CD14-positive monocyte (primary cell): ENCODE results near the gene ZDBF2. TPM values are rescaled to one million over a fixed set of nuclear protein-coding genes. Genes with fewer than 3 reads are reported as not detected.

Experiments used
- DNase-seq, 3 donors: peaks; one replicate each; pipeline ENCODE4 v3.0.0-alpha.2; 2011 to 2022
- H2AFZ ChIP-seq: 2 replicates; pipeline ENCODE4 v1.6.0; 2012; ENCODE audit warnings: mild to moderate bottlenecking, low read depth, low read length, inconsistent platforms; ENCODE audit not compliant: insufficient read depth, poor library complexity, severe bottlenecking
- H3K27ac ChIP-seq, 2 donors: 1 replicate in 1 of 2; 2 replicates in 1 of 2; pipeline ENCODE4 v1.5.1; 2012 to 2013; ENCODE audit warnings: low read length in 2 of 2, control low read depth in 1 of 2, inconsistent platforms in 1 of 2, low read depth in 1 of 2, mild to moderate bottlenecking in 1 of 2
- H3K27me3 ChIP-seq, 2 donors: one replicate each; pipeline versions ENCODE4 v1.6.0 to v1.6.1; 2011 to 2013; ENCODE audit warnings: low read length in 2 of 2; ENCODE audit not compliant: control insufficient read depth in 2 of 2, insufficient read depth in 2 of 2
- H3K36me3 ChIP-seq, 2 donors: replicated peaks in 1 of 2; 1 replicate in 1 of 2; 2 replicates in 1 of 2; pipeline versions ENCODE4 v1.5.1 to v1.6.1; 2012 to 2013; ENCODE audit warnings: low read length in 2 of 2, control low read depth in 1 of 2, inconsistent platforms in 1 of 2, mild to moderate bottlenecking in 1 of 2; ENCODE audit not compliant: insufficient read depth in 2 of 2, control insufficient read depth in 1 of 2
- H3K4me1 ChIP-seq, 2 donors: 1 replicate in 1 of 2; 2 replicates in 1 of 2; pipeline versions ENCODE4 v1.5.1 to v1.6.1; 2012 to 2013; ENCODE audit warnings: low read length in 2 of 2, control low read depth in 1 of 2, inconsistent platforms in 1 of 2, mild to moderate bottlenecking in 1 of 2, moderate library complexity in 1 of 2; ENCODE audit not compliant: insufficient read depth in 2 of 2, control insufficient read depth in 1 of 2
- H3K4me2 ChIP-seq: replicated peaks from 2 replicates; pipeline ENCODE3; 2012; ENCODE audit warnings: low read length, moderate library complexity, mild to moderate bottlenecking; ENCODE audit not compliant: poor library complexity, severe bottlenecking; ENCODE audit errors: extremely low read depth
- H3K4me3 ChIP-seq, 3 experiments: fragments of 200-600 bp in 1 of 3; sonication (generic) in 1 of 3; replicated peaks in 1 of 3; 1 replicate in 2 of 3; 2 replicates in 1 of 3; pipeline ENCODE4 v1.5.1; 2011 to 2013; ENCODE audit warnings: low read length in 3 of 3, mild to moderate bottlenecking in 3 of 3, control low read depth in 2 of 3, low read depth in 2 of 3, inconsistent platforms in 1 of 3, moderate library complexity in 1 of 3
- H3K79me2 ChIP-seq: 2 replicates; pipeline ENCODE4 v1.6.0; 2012; ENCODE audit warnings: mild to moderate bottlenecking, control low read depth, inconsistent platforms, low read length, moderate library complexity; ENCODE audit not compliant: insufficient read depth
- H3K9ac ChIP-seq: 2 replicates; pipeline ENCODE4 v1.6.0; 2017; ENCODE audit warnings: low read length, mild to moderate bottlenecking; ENCODE audit not compliant: insufficient read depth, poor library complexity, severe bottlenecking
- H3K9me3 ChIP-seq, 2 donors: replicated peaks in 1 of 2; 1 replicate in 1 of 2; 2 replicates in 1 of 2; pipeline versions ENCODE4 v1.5.1 to v1.6.1; 2012 to 2013; ENCODE audit warnings: low read length in 2 of 2, control low read depth in 1 of 2; ENCODE audit not compliant: control insufficient read depth in 1 of 2, insufficient read depth in 1 of 2
- H4K20me1 ChIP-seq: 2 replicates; pipeline ENCODE4 v1.6.0; 2012; ENCODE audit warnings: mild to moderate bottlenecking, low read length, control low read depth, moderate library complexity; ENCODE audit not compliant: insufficient read depth
- H3K27ac Mint-ChIP-seq, 7 donors: one replicate each; pipeline ENCODE4 v1.8.0; 2020; ENCODE audit warnings: mild to moderate bottlenecking in 7 of 7, mixed read lengths in 7 of 7, moderate library complexity in 6 of 7, inconsistent platforms in 2 of 7
- H3K27me3 Mint-ChIP-seq, 3 donors: one replicate each; pipeline ENCODE4 v1.8.0; 2021 to 2022; ENCODE audit warnings: low read depth in 3 of 3, mild to moderate bottlenecking in 3 of 3, mixed read lengths in 3 of 3, moderate library complexity in 3 of 3, inconsistent platforms in 1 of 3
- H3K36me3 Mint-ChIP-seq, 2 donors: one replicate each; pipeline ENCODE4 v1.8.0; 2020; ENCODE audit warnings: mixed read lengths in 2 of 2, inconsistent platforms in 1 of 2, mild to moderate bottlenecking in 1 of 2
- H3K4me1 Mint-ChIP-seq: one replicate; pipeline ENCODE4 v1.8.0; 2020; ENCODE audit warnings: mild to moderate bottlenecking, mixed read lengths
- H3K4me3 Mint-ChIP-seq, 2 donors: one replicate each; pipeline ENCODE4 v1.8.0; 2020; ENCODE audit warnings: mild to moderate bottlenecking in 2 of 2, mixed read lengths in 2 of 2, moderate library complexity in 1 of 2
- H3K9me3 Mint-ChIP-seq, 7 donors: one replicate each; pipeline ENCODE4 v1.8.0; 2020 to 2022; ENCODE audit warnings: mixed read lengths in 7 of 7, mild to moderate bottlenecking in 6 of 7, moderate library complexity in 6 of 7, inconsistent platforms in 2 of 7
- WGBS: methylation state at CpG from one replicate; pipeline ENCODE4 v1.1.5; 2013; ENCODE audit warnings: missing lambda C conversion rate; ENCODE audit not compliant: insufficient coverage; 5-methylcytosine and 5-hydroxymethylcytosine counted together
- intact Hi-C, 2 donors: fragments of 100-400 bp; cut with micrococcal nuclease; formaldehyde crosslinking; loops; one replicate each; pipeline versions ENCODE4 v1.15.0 to v1.15.1; 2023
- polyA plus RNA-seq, 3 donors: library from polyadenylated mRNA; depleted of rRNA in 1 of 3; unstranded in 2 of 3; stranded (reverse) in 1 of 3; fragments of 300-500 nt in 2 of 3; fragments of >200 nt in 1 of 3; fragmentation: Illumina TruSeq in 2 of 3; gene quantifications; 1 replicate in 2 of 3; 2 replicates in 1 of 3; pipeline ENCODE4 v1.2.3, GENCODE V29; 2012 to 2021
- TF ChIP-seq, protein P1 (sequence below): fragments of 200-600 bp; IDR thresholded peaks from one replicate; pipeline ENCODE4 v1.8.0; 2022; ENCODE audit warnings: antibody characterized with exemption, mild to moderate bottlenecking

The ZDBF2 gene
- polyA plus RNA-seq, 3 donors, result 0.16 to 0.18 TPM; not detected in 1

DNA sequence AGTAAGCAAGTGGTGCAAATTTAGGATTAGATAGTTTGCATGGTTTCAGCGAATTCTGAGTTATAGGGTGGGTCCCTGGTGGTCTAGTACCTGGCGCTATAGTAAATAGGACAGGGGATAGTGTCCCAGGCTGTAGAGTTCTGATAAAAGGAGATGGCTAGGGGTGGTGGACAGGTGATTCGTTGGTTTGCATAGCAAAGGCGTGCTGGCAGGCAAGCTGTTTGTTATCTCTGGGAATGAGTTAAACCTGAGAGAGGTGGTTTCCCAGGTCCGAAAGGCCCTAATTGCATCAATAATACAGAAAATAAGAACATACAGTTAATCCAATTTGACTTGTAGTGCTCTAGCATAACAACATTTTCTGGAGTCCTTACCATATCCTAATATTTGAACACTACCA is 6.9 kb upstream of the ZDBF2 start:
- Histone ChIP-seq H3K9ac (no peak overlapping the region), H3K27me3 (peaks cover 73 to 92% of the 10 kb centered on the region in 2 donors), H2AFZ (no peak overlapping the region), H3K4me3 (no peak overlapping the region), H3K9me3 (no peaks in the 10 kb centered on the region), H3K27ac (no peak overlapping the region), H4K20me1 (no peaks in the 10 kb centered on the region), H3K4me2 (no peak overlapping the region), H3K4me1 (no peaks in the 10 kb centered on the region), H3K36me3 (no peaks in the 10 kb centered on the region), H3K79me2 (no peaks in the 10 kb centered on the region)
- Mint-ChIP-seq H3K27me3 (peaks cover 78 to 96% (median 89%) of the 10 kb centered on the region in 3 donors), H3K9me3 (peaks cover 0 to 22% (median 5%) of the 10 kb centered on the region in 7 donors), H3K27ac (no peak overlapping the region), H3K4me1 (peaks cover 7% of the 10 kb centered on the region), H3K4me3 (peak overlapping the region in 1 of 2 donors; percentile 36), H3K36me3 (no peaks in the 10 kb centered on the region)
- intact Hi-C loops, result no loop called here
- TF ChIP-seq, protein P1, sequence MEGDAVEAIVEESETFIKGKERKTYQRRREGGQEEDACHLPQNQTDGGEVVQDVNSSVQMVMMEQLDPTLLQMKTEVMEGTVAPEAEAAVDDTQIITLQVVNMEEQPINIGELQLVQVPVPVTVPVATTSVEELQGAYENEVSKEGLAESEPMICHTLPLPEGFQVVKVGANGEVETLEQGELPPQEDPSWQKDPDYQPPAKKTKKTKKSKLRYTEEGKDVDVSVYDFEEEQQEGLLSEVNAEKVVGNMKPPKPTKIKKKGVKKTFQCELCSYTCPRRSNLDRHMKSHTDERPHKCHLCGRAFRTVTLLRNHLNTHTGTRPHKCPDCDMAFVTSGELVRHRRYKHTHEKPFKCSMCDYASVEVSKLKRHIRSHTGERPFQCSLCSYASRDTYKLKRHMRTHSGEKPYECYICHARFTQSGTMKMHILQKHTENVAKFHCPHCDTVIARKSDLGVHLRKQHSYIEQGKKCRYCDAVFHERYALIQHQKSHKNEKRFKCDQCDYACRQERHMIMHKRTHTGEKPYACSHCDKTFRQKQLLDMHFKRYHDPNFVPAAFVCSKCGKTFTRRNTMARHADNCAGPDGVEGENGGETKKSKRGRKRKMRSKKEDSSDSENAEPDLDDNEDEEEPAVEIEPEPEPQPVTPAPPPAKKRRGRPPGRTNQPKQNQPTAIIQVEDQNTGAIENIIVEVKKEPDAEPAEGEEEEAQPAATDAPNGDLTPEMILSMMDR, result no peak
- DNase-seq, result no peak
- WGBS, result 49% methylated on average over 2 of the region's 5 CpGs

DNA sequence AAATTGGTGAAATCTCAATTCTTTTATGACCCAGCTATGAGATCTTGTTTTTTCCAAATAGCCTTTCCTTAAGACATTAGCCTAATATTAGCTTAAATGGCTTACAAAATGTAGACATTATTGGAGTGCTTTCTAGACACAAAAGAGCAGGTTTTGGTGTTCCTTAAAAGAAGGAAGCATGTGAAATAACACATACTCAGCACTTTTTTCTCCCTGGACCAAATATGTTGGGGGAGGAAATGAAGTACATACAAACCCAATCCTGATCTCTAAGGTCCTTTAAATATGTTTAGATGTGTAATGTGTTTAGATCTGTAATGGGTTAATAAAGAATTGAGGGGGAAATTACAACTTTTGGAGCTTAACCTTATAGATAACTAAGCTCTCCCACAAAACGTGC is 3.4 kb upstream of the ZDBF2 start:
- H3K9me3 ChIP-seq, result peaks cover 0 to 7% of the 10 kb centered on the region in 2 donors
- no CpG with 5 or more reads among the region's 1 CpG for WGBS
- intact Hi-C loops, result no loop called here

More for the DNA sequence above, 3.4 kb upstream of the ZDBF2 start:
- Histone ChIP-seq H3K27ac (no peak overlapping the region), H4K20me1 (no peaks in the 10 kb centered on the region), H3K4me3 (no peak overlapping the region), H3K27me3 (peaks cover 68 to 89% of the 10 kb centered on the region in 2 donors), H3K79me2 (no peaks in the 10 kb centered on the region), H3K4me2 (no peak overlapping the region), H3K9ac (no peak overlapping the region), H3K4me1 (peaks cover 8 to 9% of the 10 kb centered on the region in 2 donors), H3K36me3 (no peaks in the 10 kb centered on the region), H2AFZ (no peak overlapping the region)
- Mint-ChIP-seq H3K9me3 (peaks cover 0 to 14% (median 7%) of the 10 kb centered on the region in 7 donors), H3K36me3 (peaks cover 0 to 8% of the 10 kb centered on the region in 2 donors), H3K27ac (no peak overlapping the region), H3K4me3 (peak overlapping the region in 1 of 2 donors; percentile 72), H3K27me3 (peaks cover 76 to 95% (median 88%) of the 10 kb centered on the region in 3 donors), H3K4me1 (peaks cover 10% of the 10 kb centered on the region)
- no peak for DNase-seq
- TF ChIP-seq, protein P1, result no peak
